NCI-H345 treated with DMSO at 0.1 percent for 48 hours (cell line): ENCODE results near the gene ADIPOQ.
"Not testable (repeated sequence)": the region's sequence is repeated elsewhere in the genome, so short reads cannot be mapped to it uniquely, and the experiment has no call there.

Experiments used
- DNase-seq: peaks from one replicate; lab custom pipeline; 2025; ENCODE audit not compliant: unreplicated experiment; lab: John Stamatoyannopoulos, UW

ADIPOQ gene

DNA sequence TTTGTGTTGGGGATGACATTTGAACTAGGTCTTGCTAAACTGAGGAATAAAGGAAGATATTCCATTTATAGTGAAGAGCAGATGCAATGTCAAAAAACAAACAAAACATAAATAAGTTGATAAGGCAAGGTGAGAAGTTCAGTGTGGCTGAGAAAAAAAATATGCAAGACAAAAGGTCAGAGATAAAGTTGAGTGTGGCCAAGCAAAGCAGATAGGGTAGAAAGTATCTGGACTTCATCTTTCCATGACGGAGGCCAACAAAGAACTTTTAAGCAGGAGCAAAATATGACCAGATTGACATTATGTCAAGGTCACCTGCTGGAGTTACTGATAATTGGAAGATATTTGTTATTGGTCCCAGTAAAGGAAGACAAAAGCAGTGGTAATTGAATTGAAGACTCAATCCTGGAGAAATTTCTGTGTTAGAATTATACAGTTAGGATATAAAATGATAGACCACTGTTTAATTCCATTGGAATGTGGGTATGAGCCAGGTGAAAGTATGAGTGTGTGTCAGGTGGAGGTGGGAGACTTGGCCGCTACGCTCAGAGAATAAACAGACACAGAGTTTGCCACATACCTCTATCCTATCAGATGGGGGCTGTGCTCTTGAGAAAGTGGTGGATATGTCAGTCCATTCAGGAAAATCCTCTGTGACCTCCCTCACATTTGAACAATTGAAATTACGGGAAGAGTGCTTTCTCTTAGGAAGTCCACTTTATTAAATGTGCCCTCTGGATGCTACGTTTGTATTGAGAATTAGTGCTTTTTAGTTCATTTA, 28.1 kb downstream of the ADIPOQ start:
- no peak for DNase-seq

GRCh38 chr3:186871403-186871924, 29.0 kb downstream of the ADIPOQ start:
- DNase-seq: no peak

- DNase-seq: not testable (repeated sequence)
Observed at GRCh38 chr3:186873796-186874195, 31.3 kb downstream of the ADIPOQ start.

DNA sequence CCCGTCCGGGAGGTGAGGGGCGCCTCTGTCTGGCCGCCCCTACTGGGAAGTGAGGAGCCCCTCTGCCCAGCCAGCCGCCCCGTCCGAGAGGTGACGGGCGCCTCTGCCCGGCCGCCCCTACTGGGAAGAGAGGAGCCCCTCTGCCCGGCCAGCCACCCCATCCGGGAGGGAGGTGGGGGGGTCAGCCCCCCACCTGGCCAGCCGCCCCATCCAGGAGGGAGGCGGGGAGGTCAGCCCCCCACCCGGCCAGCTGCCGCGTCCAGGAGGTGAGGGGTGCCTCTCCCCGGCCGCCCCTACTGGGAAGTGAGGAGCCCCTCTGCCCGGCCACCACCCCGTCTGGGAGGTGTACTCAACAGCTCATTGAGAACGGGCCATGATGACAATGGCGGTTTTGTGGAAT, 31.7 kb downstream of the ADIPOQ start:
- DNase-seq: not testable (repeated sequence)

- not testable (repeated sequence) for DNase-seq
Observed at GRCh38 chr3:186874841-186875240, 32.3 kb downstream of the ADIPOQ start.

GRCh38 chr3:186875708-186876107, 33.2 kb downstream of the ADIPOQ start:
- DNase-seq: no peak

DNA sequence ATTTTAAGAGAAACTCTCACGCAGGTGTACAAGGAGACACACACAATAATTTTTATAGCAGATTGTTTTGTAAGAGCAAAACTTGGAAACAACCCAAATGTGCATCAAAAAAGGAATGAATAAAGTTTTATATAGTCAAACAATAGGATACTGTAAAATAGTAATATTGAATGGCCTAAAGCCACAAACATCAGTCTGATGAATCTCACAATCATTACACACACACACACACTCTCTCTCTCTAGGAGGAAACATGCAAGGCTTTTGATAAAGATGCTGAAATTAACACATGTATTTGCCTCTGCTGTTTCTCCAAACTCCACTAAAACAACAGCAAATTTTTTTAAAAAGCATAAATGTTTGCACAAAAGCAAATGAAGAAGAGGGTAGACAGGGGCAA, 37.3 kb downstream of the ADIPOQ start:
- no peak for DNase-seq

- no peak for DNase-seq
Observed at GRCh38 chr3:186880406-186880805, 37.9 kb downstream of the ADIPOQ start.

GRCh38 chr3:186882150-186882524, 39.6 kb downstream of the ADIPOQ start:
- DNase-seq: no peak

DNA sequence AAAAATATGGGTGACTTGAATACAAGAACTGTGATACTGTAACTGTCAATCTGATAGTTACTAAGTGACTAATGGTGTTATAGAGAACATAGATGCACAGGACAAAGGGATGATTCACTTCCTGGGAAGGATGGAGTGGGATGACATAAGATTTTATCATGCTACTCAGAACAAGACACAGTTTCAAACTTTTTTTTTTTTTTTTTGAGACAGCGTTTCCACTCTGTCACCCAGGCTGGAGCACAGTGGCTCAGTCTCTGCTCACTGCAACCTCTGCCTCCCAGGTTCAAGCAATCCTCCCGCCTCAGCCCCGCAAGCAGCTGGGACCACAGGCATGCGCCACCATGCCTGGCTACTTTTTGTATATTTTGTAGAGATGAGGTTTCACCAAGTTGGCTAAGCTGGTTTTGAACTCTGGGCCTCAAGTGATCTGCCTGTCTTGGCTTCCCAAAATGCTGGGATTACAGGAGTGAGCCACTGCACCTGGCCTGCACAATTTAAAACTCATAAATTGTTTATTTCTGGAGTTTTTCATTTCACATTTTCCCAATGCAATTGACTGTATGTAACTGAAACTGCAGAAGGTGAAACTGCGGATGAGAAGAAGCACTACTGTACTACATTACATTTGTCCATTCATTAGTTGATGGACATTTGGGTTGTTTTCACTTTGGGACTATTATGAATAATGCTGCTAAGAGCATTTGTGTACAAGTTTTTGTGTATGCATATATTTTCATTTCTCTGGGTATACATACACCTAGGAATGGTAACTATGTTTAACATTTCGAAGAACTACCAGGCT, 40.6 kb downstream of the ADIPOQ start:
- DNase-seq: no peak

GRCh38 chr3:186883686-186884058, 41.2 kb downstream of the ADIPOQ start:
- no peak for DNase-seq

DNA sequence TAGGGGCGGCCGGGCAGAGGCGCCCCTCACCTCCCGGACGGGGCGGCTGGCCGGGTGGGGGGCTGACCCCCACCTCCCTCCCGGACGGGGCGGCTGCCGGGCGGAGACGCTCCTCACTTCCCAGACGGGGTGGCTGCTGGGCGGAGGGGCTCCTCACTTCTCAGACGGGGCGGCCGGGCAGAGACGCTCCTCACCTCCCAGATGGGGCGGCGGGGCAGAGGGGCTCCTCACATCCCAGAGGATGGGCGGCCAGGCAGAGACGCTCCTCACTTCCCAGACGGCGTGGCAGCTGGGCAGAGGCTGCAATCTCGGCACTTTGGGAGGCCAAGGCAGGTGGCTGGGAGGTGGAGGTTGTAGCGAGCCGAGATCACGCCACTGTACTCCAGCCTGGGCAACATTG, 42.4 kb downstream of the ADIPOQ start:
- not testable (repeated sequence) for DNase-seq

GRCh38 chr3:186886202-186886981, 43.9 kb downstream of the ADIPOQ start:
- no peak for DNase-seq

GRCh38 chr3:186887507-186887938, 45.0 kb downstream of the ADIPOQ start:
- not testable (repeated sequence) for DNase-seq

DNA sequence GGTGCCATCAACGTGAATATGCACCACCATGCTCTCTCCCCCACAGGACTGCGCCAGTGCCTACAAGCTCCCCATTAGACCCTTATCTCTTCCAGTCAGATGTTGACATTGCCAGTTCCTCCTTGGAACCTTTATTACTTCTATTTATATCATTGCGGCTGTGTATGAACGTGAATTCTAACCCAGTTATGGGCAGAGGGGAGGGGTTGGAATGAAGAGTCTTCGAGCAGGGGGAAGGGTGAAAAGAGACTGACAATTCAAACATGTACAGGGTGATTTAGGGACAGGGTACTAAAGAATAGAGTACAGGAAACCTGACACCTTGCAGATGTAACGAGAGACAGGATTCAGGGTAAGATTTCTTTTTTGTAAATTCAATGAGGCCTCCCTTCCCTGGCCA, 46.1 kb downstream of the ADIPOQ start:
- DNase-seq: no peak

GRCh38 chr3:186889698-186890097, 47.2 kb downstream of the ADIPOQ start:
- not testable (repeated sequence) for DNase-seq

DNA sequence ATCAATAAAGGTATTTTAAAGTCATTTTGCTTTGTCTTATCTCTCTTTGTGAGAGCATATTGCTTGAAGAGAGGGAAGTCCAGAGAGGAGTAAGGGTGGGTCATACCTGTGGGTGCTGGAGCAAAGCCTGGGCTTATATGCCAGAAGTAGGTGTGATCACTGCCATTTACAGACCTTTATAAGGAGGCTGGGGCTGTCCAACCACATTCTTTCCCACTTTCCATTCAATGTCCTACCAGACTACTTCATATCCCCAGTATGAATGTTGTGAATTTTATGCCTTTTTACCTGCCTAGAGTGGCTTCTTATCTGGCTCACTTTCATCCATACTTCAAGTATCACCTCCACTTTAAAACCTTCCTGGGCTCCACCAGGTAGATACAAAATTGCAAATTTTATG, 48.4 kb downstream of the ADIPOQ start:
- DNase-seq: no peak

DNA sequence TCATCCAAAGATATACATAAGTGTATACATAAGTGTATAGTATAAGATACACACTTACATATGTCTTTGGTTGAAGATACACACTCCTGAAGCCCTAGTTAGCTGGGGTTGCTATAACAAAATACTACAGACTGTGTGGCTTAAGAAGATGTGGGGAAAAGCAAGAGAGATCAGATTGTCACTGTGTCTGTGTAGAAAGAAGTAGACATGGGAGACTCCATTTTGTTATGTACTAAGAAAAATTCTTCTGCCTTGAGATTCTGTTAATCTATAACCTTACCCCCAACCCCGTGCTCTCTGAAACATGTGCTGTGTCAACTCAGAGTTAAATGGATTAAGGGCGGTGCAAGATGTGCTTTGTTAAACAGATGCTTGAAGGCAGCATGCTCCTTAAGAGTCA, 50.6 kb downstream of the ADIPOQ start:
- not testable (repeated sequence) for DNase-seq

- DNase-seq: no peak
Observed at GRCh38 chr3:186895406-186895805, 52.9 kb downstream of the ADIPOQ start.

GRCh38 chr3:186896006-186896405, 53.5 kb downstream of the ADIPOQ start:
- no peak for DNase-seq

GRCh38 chr3:186896875-186897274, 54.4 kb downstream of the ADIPOQ start:
- no peak for DNase-seq
